ENCODE results near the gene CORO7.
"Not testable (repeated sequence)": the region's sequence is repeated elsewhere in the genome, so short reads cannot be mapped to it uniquely, and the experiment has no call there.

CORO7 gene

DNA sequence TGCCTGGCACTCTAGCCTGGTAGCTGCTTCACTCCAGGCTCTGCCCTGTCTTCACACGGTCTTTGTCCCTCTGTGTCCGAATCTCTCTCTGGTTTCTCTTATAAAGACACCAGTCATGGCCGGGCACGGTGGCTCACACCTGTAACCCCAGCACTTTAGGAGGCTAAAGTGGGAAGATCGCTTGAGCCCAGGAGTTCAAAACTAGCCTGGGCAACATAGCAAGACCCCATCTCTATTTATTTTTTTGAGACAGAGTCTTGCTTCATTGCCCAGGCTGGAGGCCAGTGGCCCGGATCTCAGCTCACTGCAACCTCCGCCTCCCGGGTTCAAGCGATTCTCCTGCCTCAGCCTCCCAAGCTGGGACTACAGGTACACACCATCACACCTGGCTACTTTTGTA lies 82.7 kb downstream of the CORO7 start:
- DNase-seq, result not testable (repeated sequence)

DNA sequence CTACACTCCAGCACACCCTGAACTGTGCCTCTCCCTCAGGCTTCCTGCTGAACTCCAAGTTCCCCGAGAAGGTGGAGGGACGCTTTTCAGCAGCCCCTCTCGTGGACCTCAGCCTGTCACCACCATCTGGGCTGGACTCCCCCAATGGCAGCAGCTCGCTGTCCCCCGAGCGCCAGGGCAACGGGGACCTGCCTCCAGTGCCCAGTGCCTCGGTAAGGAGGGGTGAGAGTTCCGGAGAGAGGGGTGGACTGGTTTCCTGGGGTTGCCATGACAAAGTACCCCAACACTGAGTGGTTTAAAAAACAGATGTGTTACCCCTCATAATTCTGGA lies 83.1 kb downstream of the CORO7 start:
- DNase-seq, result no peak

DNA sequence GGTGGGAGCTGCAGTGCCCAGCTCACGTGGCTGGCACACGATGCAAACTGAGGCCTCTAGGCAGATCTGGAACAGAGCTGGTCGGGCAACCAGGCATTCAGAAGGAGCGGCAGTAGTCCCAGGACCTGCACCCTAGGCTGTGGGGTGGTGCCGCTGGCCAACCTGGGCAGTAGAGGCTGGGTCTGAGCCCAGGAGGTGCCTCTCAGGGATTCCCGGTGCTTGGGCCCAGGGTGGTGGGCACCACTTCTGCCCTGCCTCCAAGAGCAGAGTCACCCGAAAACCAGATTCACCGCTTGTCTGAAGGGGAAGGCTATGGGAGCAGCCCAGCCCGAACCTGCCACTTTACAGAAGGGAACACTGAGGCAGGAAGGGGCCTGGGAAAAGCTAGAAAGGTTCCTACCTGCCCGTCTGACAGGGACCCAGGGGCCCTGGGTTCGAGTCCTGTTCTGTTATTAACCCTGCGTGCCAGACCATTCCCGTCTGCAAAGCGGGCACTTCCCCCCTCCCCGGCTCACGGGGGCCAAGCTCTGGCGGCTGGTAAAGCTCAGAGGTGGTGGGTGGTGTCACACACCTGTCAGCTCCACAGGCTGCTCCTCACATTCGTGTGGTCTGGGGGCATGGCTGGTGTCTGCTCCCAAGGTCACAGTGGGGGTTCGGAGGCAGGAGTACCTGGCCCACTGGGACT lies 83.6 kb downstream of the CORO7 start:
- DNase-seq, result no peak

DNA sequence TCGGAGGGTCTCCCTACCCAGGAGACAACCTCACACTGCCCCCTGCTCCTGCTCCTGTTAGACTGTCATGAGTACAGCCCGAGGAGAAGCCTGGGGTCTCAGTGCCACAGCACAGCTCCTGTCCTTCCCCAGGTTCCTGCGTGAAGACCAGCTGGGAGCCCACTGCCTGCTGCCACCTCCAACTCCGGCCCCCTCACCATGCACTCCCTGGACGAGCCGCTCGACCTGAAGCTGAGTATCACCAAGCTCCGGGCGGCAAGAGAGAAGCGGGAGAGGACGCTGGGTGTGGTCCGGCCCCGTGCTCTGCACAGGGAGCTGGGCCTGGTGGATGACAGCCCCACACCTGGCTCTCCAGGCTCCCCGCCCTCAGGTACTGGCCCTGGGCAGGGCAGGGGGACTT lies 84.3 kb downstream of the CORO7 start:
- no peak for DNase-seq

DNA sequence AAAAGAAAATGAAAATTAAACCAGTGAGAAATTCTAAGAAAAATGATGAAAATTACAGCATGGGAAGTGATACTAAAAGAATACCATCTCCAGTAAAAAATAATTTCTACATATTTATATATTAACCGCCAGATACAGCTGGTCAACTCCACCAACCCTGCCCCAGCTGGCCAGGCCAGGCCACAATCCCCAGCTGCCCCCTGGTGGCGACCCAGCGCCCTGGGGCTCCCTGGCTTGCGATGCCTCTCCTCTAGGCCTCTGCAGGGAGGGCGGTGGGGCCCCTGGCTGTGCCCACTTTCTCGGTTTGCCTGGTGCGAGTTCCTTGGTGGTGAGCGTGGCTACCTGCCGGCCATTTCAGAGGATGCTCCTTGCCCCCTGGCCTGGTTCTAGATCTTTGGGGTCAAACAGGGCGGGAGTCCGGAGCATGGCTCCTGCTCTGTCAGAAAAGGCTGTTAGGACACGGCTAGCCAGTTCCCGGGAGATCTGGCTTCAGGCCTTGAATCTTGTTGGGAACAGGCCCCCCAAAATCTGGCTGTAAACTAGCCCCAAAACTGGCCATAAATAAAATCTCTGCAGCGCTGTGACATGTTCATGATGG lies 86.0 kb downstream of the CORO7 start:
- peak; percentile 5 for DNase-seq

DNA sequence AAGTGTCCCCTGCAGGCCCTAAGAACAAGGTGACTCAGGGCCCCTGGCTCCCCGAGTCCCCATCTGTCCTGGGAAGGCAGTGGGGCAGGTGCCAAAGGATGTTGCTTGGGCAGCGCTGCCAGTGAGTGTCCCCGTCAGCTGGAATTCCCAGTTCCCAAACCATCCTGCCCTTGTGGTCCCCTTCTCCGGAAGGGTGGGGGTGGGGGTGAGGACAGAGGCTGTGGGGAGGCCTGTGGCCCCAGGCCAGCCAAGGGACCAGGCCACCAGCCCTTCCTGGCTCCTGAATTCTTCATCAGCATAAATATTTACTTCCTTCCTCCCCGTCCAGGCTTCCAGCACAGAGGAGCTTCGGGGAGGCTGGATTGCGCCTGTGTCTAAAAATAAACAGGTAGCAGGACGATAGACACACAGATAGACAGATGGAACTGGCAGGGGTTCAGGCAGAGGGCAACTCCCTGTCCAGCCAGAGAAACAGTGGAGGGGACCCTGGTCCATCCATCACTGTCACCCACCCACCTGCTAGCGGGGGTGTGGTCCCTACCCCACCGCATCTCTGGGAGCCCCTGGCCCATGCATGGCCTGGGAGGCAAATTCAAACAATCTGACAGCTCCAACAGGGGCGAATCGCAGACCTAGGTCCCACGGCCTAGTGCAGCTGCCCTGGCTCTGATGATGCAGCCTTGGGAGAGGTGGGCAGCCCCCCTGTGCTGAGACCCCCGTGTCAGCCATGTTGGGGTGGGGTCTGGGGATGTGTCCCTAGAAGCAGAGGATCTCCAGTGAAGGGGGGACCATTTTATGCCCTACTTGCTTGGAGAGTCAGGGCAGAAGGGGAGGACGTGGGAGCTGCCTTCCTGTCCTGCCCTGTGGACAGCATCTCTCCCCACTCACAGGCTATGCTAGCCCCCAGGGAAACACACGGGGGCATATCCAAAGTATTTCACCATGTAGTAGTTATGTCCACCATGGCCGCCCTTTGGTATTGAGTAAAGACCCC lies 87.3 kb downstream of the CORO7 start:
- no peak for DNase-seq

DNA sequence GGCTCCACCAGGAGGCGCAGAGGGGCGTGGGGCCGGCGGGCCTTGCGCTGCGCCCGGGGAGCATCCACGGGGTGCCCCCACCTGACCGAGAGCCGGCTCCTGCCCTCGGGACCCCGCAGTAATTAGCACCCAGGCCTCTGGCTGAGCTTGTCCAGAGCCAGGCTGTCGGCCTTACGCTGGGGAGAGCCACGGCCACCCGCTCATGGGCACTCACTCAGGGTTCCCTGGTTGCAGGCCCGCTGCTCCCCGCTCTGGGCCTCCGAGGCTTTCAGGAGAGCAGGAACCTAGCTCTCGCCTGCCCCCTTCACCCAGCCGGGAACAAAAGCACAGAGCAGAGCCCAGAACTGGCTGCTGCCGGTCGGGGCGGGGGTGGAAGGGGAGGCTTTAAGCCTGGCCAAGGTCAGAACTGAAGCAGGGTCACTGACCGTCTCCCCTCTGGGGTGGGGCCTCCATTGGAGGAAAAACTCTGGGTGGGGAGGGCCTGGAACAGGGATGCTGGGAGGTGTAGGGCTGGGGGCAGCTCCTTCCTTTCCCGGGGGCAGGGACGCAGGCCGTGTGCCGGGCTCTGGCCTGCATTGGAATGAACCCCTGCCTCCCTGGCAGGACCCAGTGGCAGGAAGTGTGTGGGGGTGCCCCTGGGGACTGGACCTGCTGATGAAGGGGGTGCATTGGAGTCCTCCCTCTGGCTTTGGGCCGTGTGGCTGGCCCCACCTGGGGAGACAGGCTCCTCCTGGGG lies 88.2 kb downstream of the CORO7 start:
- DNase-seq, result peak; percentile 11

DNA sequence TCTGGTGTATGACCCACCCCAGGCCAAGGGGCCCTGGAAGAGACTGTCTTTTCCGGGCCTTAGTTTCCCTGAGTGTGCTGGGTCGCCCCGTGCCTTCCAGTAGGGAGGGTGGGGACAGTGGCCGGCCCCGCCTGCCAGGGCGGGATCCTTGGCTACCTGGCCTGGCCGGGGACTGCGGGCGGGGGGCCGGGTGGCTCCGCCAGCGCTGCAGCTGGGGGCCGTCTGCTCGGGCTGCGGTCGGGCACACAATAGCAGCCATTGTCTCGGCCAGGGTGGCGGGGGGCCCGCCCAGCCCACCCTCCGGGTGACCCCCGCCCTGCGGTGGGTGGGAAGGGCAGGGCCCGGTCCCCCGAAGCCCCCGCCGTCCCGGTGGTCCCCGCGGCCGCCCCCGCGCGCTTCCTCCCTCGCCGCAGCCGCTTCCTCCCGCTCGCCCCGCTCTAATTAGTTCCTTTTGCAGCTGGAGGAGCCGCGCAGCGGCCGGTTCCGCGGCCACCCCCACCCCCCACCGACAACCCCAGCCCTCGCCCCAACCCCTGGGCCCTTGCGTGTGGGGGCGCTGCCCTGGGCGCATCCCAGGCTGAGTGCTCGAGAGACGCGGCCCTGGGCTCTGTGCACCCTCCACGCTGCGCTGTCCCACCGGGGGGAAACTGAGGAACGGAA lies 88.9 kb downstream of the CORO7 start:
- DNase-seq, result no peak

DNA sequence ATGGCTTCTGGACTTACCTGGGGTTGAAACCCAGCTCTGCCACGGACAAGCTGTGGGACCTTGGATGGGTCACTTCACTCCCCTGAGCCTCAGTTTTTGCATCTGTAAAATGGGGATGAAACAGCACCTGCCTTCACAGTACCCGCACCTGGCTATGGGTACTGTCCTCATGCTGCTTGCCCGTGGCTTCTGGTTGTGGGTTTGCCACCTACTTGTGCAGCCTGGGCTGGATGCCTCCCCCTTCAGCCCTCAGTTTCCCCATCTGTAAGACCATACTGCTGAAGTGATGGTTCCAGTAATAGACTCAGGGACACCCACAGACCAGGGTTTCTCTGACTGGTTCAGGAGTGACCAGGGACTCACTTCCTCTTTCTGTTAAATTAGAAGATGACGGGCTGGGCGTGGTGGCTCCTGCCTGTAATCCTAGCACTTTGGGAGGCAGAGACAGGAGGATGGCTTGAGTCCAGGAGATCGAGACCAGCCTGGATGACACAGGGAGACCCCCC lies 91.1 kb downstream of the CORO7 start:
- DNase-seq, result no peak

DNA sequence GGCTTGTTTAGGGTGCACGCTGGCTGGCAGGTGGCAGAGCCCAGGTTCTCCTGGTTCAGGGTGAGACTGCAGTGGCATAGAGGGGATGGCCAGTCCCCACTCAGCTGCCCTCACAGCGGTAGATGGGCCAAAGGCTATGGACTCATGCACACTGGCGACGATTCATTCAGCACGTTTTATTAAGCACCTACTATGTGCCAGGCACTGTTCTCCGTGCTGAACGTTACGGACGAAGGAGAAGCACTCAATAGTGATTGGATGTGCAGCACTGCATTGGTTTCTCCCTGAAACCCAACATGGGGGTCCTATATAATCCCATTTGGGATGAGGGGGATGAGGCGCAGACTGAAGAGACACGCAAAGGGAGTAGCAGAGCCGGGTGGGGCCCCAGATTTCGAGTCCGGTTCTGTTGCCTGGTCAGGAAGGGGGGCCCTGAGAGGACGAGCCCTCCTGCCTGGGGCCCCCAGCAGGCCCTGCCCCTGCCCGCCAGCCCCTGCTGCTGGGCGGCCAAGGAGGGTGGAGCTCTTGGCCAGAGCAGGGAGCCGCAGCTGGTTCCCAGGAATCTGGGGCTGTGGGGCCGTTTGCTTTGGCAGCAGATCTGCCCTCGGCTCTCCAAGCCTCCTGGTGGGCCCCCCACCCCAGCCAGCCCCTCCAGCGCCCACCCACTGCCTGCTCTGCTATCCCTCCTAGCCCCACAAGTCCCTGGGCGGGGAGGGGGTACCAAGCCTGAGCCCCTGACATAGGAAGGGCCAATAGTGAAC lies 91.7 kb downstream of the CORO7 start:
- no peak for DNase-seq

DNA sequence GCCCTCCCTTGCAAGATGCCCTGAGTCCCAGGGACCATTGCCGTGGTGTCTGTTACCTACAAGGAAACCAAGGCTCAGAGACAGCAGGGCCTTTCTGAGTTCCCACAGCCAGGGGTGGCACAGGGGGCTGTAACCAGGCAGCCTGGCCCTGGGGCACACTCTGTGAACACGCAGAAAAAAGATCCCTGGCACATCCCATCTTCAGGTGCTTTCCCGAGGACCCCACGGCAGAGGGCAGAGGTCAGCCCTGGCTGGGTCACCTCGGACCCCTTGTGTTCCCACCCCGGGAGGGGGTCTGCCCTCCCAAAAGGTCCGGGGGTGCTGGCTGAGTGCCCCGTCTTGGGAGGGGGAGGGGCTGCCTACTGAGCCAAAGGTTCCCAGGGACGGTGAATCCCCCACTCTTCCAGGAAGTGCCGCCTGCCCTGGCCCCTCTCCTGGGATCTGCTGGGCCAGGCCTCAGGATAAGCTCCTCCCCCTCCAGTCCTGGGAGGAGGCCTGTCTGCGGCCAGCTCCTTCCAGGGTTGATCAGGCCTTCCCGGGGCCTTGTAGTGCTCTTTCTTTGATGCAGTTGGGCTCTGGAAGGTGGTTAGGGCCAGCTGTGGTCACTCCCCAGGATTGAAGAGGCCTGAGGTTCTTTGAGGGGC lies 92.4 kb downstream of the CORO7 start:
- no peak for DNase-seq

DNA sequence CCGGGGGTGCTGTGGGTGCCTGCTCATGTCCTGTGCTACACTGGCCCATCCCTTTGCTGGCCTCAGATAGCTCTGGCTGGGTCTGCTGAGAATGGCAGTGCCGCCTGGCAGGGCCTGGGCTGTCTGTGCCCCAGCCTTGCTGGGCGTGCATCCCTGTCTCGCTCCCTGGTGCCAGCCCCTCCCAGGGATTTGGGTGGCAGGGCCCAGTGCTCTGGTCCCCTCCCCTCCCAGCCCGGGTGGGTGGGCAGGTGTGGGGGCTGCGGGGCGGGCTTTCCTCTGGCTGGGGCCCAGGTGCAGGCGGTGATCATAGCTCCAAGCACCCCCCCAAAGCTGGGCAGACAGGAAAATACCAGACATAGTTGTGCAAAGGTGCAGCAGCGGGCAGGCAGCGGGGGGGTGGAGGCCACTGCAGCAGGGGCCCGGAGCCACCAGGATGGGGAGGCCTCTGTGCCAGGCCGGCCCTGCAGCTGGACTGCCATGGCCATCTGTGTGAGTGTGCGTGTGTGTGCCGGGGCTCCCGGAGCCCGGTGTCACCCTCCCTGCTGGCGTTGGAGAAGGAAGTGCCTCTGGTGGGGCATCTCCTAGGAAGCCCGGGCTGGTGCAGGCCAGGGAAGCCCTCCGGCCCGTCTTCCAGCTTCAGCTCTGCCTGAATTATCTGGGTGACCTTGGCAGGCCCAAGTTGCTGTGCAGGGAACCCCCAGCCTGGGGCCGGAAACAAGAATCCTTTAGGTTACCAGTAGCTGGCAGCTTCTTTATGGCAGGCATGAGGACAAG lies 93.1 kb downstream of the CORO7 start:
- DNase-seq, result no peak

DNA sequence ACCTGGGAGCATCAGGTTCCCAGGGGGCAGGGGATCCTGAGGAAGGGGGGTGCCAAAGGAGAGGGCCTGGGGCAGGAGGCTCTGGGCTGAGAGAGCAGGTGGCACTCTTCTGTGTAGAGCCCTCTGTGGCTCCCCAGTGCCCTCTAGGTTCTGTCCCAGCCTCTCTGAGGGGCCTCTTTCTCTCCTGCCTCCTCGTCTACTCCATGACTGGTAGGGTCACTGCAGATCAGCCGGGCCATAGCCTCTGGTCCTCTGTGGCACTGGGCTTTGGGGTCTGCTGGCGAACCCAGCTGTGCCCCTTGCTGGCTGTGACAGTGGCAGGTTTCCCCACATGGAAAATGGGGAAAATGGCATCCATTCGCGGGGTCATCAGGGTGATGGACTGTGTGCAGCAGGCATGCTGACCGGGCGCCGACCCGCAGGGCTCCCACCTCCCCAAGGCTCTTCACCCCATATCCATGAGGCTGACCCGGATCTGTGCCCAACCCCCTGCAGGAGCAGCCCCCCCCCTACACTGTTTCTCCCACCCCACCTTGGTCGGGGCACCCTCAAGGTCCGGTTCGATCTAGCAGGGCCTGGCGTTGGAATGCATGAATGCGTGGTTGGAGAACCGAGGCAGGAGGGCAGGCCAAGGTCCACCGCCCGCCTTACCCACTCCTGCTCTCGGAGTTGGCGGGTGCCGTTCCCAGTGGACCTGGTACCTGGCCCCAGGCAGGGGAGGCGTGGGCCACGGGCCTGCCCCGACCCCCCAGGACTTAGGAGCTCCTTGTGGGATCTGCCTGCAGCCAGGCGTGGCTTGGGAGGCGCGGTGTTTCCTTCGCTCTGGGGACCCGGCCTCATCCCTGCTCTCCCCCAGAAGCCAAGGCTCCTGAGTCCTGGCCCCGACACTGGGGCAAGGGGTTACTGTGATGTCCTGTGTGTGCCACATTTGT lies 94.0 kb downstream of the CORO7 start:
- DNase-seq, result no peak

DNA sequence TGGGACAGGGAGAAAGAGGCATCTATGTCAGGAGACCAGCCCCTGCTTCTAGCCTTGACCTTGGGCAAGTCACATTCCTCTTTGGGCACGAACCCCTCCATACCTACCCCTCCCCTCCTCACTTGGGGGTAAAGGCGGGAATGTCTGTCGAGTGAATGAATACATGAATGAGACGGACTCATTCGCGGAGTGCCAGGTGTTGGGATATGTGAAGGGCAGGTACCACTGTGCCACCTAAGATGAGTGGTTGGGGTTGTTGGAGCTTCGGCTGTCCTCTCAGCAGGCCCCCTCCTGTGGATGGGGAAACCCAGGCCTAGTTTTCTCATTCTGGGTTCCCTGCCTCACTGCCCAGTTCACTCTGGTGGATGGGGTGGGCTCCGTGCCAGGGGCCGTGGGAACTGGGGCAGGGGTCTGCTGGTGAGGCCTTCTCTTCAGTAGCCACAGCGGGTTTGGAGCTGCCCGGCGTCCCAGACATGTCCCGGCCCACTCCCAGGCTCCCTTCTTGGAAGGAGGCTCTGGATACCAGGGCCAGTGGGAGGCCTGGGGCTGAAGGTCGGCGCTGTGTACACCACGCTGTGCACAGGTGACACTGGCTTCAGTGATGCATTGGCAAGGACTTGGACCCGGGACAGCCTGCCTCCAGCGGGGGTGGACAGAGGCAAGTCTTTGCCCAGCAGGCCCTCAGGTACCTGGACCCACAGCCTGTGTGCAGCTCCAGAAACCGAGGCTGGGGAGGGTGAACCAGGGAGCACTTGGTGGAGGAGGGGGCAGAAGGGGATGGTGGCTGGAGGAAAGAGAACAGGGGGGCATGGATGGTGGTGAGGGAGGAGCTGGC lies 94.9 kb downstream of the CORO7 start:
- DNase-seq, result no peak

DNA sequence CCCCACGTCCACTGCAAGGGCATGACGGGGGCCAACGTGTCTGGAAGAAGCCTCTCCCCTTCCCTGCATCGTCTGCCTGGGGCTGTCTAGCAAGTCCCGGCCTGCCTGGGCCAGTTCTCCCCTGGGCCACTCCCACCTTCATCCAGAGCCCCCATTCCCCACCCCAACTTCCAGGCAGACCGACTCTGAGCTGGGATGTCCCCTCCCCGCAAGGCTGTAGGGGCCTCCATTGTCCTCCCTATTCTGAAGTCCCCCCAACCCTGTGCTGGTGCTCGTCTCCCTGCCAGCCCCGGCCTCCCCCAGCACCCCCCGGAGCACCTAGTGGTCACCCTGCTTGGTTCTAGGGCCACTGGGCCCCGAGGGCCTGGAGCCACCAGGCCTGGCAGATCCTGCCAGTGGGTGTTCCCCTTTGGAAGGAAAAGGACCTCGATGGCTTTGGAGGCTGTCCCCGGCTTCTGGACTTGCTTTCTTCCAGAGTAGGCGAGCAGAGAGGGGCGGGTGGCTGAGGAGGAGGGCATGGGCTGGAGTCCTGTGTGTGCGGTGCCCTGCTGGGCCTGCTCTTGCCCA lies 95.7 kb downstream of the CORO7 start:
- DNase-seq, result no peak

DNA sequence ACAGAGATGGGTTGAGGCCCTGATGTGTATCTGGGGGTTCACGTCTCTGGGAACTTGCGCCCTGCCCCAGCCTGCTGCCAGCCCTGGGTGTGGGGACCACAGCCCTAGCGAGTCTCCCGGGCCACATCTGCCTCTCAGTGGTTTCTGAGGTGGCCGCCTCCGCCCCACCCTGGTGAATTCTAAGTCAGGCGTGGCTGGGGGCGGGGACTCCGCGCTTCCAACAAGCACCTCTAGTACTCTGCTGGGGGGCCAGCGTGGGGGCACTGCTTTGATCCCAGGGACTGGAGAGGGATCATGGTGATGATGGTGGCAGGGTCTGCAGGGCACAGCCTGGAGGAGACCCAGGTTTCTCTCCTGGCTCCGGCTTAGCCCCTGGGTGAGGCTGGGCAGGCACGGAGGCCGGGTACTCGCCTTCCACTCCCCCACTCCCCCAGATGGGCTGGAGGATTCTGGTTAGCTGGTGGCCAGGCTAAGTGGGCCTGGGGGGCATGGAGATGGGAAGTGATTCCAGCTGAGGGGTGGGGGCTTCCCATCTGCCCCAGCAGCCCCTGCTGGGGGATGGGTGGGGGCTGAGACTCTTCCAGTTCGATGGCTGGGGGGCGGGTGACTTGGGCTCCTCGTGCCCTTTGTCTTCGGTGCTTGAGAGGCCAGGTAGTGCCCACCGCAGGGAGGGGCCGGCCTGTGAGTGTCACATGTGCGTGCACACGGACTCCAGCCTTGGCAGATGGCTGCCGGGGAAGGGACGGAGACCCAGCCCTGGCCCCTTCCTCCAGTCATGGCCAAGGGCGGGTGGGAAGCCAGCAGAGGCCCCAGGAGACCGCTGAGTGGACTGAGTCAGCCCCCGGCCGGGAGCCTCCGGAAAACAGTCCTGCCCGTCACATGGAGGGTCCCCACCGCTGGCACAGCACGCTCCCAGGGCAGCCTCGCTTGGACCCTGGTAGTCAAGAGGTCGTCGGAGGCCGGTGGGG lies 96.7 kb downstream of the CORO7 start:
- DNase-seq, result peak; percentile 47

DNA sequence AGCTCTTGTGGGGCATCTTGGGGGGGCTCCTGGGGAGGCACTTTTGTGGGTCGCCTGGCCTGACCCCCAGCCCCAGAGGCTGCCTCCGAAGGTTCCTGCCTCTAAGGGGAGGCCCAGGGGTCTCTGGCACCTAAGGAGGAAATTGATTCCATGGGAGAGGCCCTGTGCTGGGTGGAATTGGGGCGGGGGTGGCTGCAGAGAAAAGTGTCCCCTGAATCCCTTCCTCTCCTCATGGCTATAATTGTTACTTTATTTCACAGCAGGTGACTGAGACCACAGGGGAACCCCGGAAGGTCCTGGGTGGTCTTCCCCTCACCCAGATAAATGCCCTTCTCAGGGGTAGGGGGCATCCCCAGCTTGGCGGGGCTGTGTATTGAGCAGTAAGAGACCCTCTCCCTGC lies 97.4 kb downstream of the CORO7 start:
- DNase-seq, result no peak

Measured in DMS79 treated with DMSO at 0.1 percent for 48 hours (cell line).